IMR-90 (cell line): ENCODE measurements around the gene IFT52. TPM values are rescaled to one million over a fixed set of nuclear protein-coding genes. Genes with fewer than 3 reads are reported as not detected.

Experiments used
- ATAC-seq: fragments of 200-7000 bp; cut with Tn5 transposase; 2 replicates; pipeline ENCODE4 v1.9.1; 2020; ENCODE audit warnings: low read depth, mild to moderate bottlenecking, moderate library complexity
- BruUV-seq: library from RNA; stranded (reverse); fragments of 400-500 nt; replicated peaks from 2 replicates; lab custom pipeline; 2021; lab: Mats Ljungman, UMichigan
- CTCF ChIA-PET: fragments of 300-600 bp; formaldehyde crosslinking; extraction: SDS; loops from one replicate; lab custom pipeline; 2021; ENCODE audit warnings: antibody characterized with exemption; lab: Yijun Ruan, JAX
- POLR2A ChIA-PET: fragments of 300-600 bp; sonication (Branson Sonifier 250); formaldehyde crosslinking; loops from one replicate; lab custom pipeline; 2022; ENCODE audit warnings: antibody characterized with exemption; ENCODE audit not compliant: unreplicated experiment; lab: Charles Lee
- DNase-seq: peaks from one replicate; pipeline ENCODE4 v3.0.0; 2013
- H2AFZ ChIP-seq: replicated peaks from 2 replicates; pipeline ENCODE3; 2013; ENCODE audit warnings: low read length, mild to moderate bottlenecking; ENCODE audit not compliant: poor library complexity
- H2AK5ac ChIP-seq: 2 replicates; pipeline ENCODE4 v1.6.1; 2013; ENCODE audit warnings: low read depth, low read length, inconsistent platforms
- H2AK9ac ChIP-seq: replicated peaks from 2 replicates; pipeline ENCODE3; 2013; ENCODE audit warnings: mild to moderate bottlenecking, low read depth, low read length, moderate library complexity; ENCODE audit not compliant: poor library complexity
- H2BK120ac ChIP-seq: 2 replicates; pipeline ENCODE4 v1.6.1; 2013; ENCODE audit warnings: low read depth, low read length, inconsistent platforms
- H2BK15ac ChIP-seq: 3 replicates; pipeline ENCODE4 v1.6.1; 2013; ENCODE audit warnings: low read depth, low read length, inconsistent platforms
- H2BK20ac ChIP-seq: 2 replicates; pipeline ENCODE4 v1.6.1; 2013; ENCODE audit warnings: low read depth, mild to moderate bottlenecking, inconsistent platforms, low read length, moderate library complexity
- H2BK5ac ChIP-seq: 2 replicates; pipeline ENCODE4 v1.6.1; 2013; ENCODE audit warnings: mild to moderate bottlenecking, low read depth, low read length, inconsistent platforms; ENCODE audit not compliant: poor library complexity, severe bottlenecking
- H3K14ac ChIP-seq: replicated peaks from 2 replicates; pipeline ENCODE4 v1.6.1; 2013; ENCODE audit warnings: low read depth, low read length, inconsistent platforms
- H3K18ac ChIP-seq: 2 replicates; pipeline ENCODE4 v1.6.1; 2013; ENCODE audit warnings: low read depth, low read length, control low read depth
- H3K23ac ChIP-seq: 2 replicates; pipeline ENCODE4 v1.6.1; 2013; ENCODE audit warnings: low read depth, low read length, inconsistent platforms
- H3K27ac ChIP-seq: 2 replicates; pipeline ENCODE4 v1.5.1; 2013; ENCODE audit warnings: mild to moderate bottlenecking, control low read depth, low read length; ENCODE audit not compliant: insufficient read depth
- H3K27me3 ChIP-seq: 2 replicates; pipeline ENCODE4 v1.6.1; 2013; ENCODE audit warnings: low read length; ENCODE audit not compliant: control insufficient read depth, insufficient read depth
- H3K36me3 ChIP-seq: 2 replicates; pipeline ENCODE4 v1.6.1; 2013; ENCODE audit warnings: low read length, mixed read lengths; ENCODE audit not compliant: control insufficient read depth, insufficient read depth
- H3K4ac ChIP-seq: 2 replicates; pipeline ENCODE4 v1.6.1; 2013; ENCODE audit warnings: low read depth, low read length, inconsistent platforms
- H3K4me1 ChIP-seq: 2 replicates; pipeline ENCODE4 v1.6.1; 2013; ENCODE audit warnings: low read length, mixed read lengths; ENCODE audit not compliant: control insufficient read depth, insufficient read depth
- H3K4me2 ChIP-seq: 2 replicates; pipeline ENCODE4 v1.6.1; 2013; ENCODE audit warnings: low read depth, mild to moderate bottlenecking, control low read depth, low read length, moderate library complexity
- H3K4me3 ChIP-seq: 2 replicates; pipeline ENCODE4 v1.5.1; 2013; ENCODE audit warnings: low read depth, mild to moderate bottlenecking, control low read depth, low read length, moderate library complexity; ENCODE audit not compliant: insufficient read depth
- H3K56ac ChIP-seq: 2 replicates; pipeline ENCODE4 v1.6.1; 2013; ENCODE audit warnings: low read length, inconsistent platforms; ENCODE audit not compliant: insufficient read depth; ENCODE audit errors: extremely low read depth
- H3K79me1 ChIP-seq, 2 experiments: 2 replicates each; pipeline ENCODE4 v1.6.1; 2013; ENCODE audit warnings: low read length in 2 of 2, inconsistent platforms in 1 of 2, low read depth in 1 of 2
- H3K9ac ChIP-seq: 2 replicates; pipeline ENCODE4 v1.6.1; 2013; ENCODE audit warnings: low read depth, low read length, control low read depth
- H3K9me1 ChIP-seq: 2 replicates; pipeline ENCODE4 v1.6.1; 2013; ENCODE audit warnings: low read length, inconsistent platforms; ENCODE audit not compliant: insufficient read depth
- H3K9me3 ChIP-seq: 2 replicates; pipeline ENCODE4 v1.6.1; 2013; ENCODE audit warnings: low read length; ENCODE audit not compliant: control insufficient read depth, insufficient read depth
- H4K20me1 ChIP-seq: 2 replicates; pipeline ENCODE4 v1.6.1; 2013; ENCODE audit warnings: low read length, inconsistent platforms; ENCODE audit not compliant: insufficient read depth
- H4K5ac ChIP-seq: 2 replicates; pipeline ENCODE4 v1.6.1; 2013; ENCODE audit warnings: mild to moderate bottlenecking, low read depth, low read length, control low read depth
- H4K8ac ChIP-seq, 2 experiments: 2 replicates each; pipeline ENCODE4 v1.6.1; 2013; ENCODE audit warnings: low read depth in 2 of 2, low read length in 2 of 2, control low read depth in 1 of 2, inconsistent platforms in 1 of 2
- H4K91ac ChIP-seq: 2 replicates; pipeline ENCODE4 v1.6.1; 2013; ENCODE audit warnings: low read depth, low read length, inconsistent platforms; ENCODE audit not compliant: insufficient read depth
- BHLHE40 ChIP-seq: fragments of 150-350 bp; IDR thresholded peaks from 2 replicates; pipeline ENCODE4 v1.6.1; 2016; ENCODE audit warnings: mild to moderate bottlenecking, low read depth, low read length
- CEBPB ChIP-seq: IDR thresholded peaks from 2 replicates; pipeline ENCODE4 v1.6.1; 2012; ENCODE audit warnings: low read depth, low read length, improper control_type of control experiment
- CHD1 ChIP-seq: IDR thresholded peaks from 2 replicates; pipeline ENCODE4 v1.6.1; 2012; ENCODE audit warnings: low read depth, low read length, improper control_type of control experiment
- FOS ChIP-seq: fragments of 150-350 bp; IDR thresholded peaks from 2 replicates; pipeline ENCODE4 v1.6.1; 2016; ENCODE audit warnings: low read depth, low read length
- MAFK ChIP-seq: IDR thresholded peaks from 2 replicates; pipeline ENCODE4 v1.6.1; 2012; ENCODE audit warnings: low read depth, low read length, improper control_type of control experiment
- MAZ ChIP-seq: IDR thresholded peaks from 2 replicates; pipeline ENCODE4 v1.6.1; 2012; ENCODE audit warnings: low read depth, mild to moderate bottlenecking, low read length, improper control_type of control experiment, moderate library complexity, borderline replicate concordance
- MXI1 ChIP-seq: IDR thresholded peaks from 2 replicates; pipeline ENCODE4 v1.6.1; 2012; ENCODE audit warnings: low read depth, mild to moderate bottlenecking, low read length, moderate library complexity, borderline replicate concordance
- NFE2L2 ChIP-seq: fragments of 150-350 bp; IDR thresholded peaks from 2 replicates; pipeline ENCODE4 v1.6.1; 2016; ENCODE audit warnings: low read depth, mild to moderate bottlenecking, low read length
- POLR2A ChIP-seq: IDR thresholded peaks from 2 replicates; pipeline ENCODE4 v1.6.1; 2012; ENCODE audit warnings: mild to moderate bottlenecking, low read depth, low read length
- RAD21 ChIP-seq: IDR thresholded peaks from 2 replicates; pipeline ENCODE4 v1.6.1; 2012; ENCODE audit warnings: low read length, improper control_type of control experiment
- RCOR1 ChIP-seq: IDR thresholded peaks from 2 replicates; pipeline ENCODE4 v1.6.1; 2012; ENCODE audit warnings: mild to moderate bottlenecking, low read length, improper control_type of control experiment; ENCODE audit not compliant: insufficient replicate concordance
- RFX5 ChIP-seq: IDR thresholded peaks from 2 replicates; pipeline ENCODE4 v1.8.0; 2012; ENCODE audit warnings: low read depth, mild to moderate bottlenecking, low read length, moderate library complexity
- SMC3 ChIP-seq: fragments of 150-350 bp; IDR thresholded peaks from 2 replicates; pipeline ENCODE4 v1.6.1; 2016; ENCODE audit warnings: low read depth, mild to moderate bottlenecking, antibody characterized with exemption, low read length, moderate library complexity
- WGBS, 2 experiments: methylation state at CpG; one replicate each; pipeline versions ENCODE4 v1.1.5 to v1.1.7; 2013; ENCODE audit warnings: missing lambda C conversion rate in 2 of 2; ENCODE audit not compliant: insufficient read length in 1 of 2; ENCODE audit errors: extremely low coverage in 2 of 2; 5-methylcytosine and 5-hydroxymethylcytosine counted together
- dilution Hi-C: fragments of 300-500 bp; cut with HindIII; formaldehyde crosslinking; loops from one replicate; pipeline ENCODE4 v1.14.3; 2018; ENCODE audit warnings: low sequenced_read_pairs; ENCODE audit not compliant: unreplicated experiment
- in situ Hi-C: fragments of 300-500 bp; cut with MboI; formaldehyde crosslinking; loops from 3 replicates; pipeline ENCODE4 v1.14.3; 2019; ENCODE audit warnings: low sequenced_read_pairs, inconsistent platforms, mixed read lengths
- intact Hi-C: fragments of 100-400 bp; cut with micrococcal nuclease; formaldehyde crosslinking; loops from 2 replicates; pipeline ENCODE4 v1.10.0; 2022
- polyA plus RNA-seq, 3 experiments: library from polyadenylated mRNA; depleted of rRNA; stranded (reverse); fragments of >200 nt; gene quantifications; 2 replicates each; pipeline ENCODE4 v1.2.3, GENCODE V29; 2012; ENCODE audit warnings: low replicate concordance in 1 of 3
- total RNA-seq: library from RNA; depleted of rRNA; stranded (reverse); fragments of >200 nt; gene quantifications from 2 replicates; pipeline ENCODE4 v1.2.3, GENCODE V29; 2012
- TF ChIP-seq, protein P1 (sequence below): conservative IDR thresholded peaks from 2 replicates; pipeline ENCODE4 v1.5.1; 2012; ENCODE audit warnings: mild to moderate bottlenecking, low read depth, low read length, improper control_type of control experiment
- TF ChIP-seq, protein P2 (sequence below): fragments of 150-350 bp; IDR thresholded peaks from 2 replicates; pipeline ENCODE4 v1.6.1; 2016; ENCODE audit warnings: low read depth, mild to moderate bottlenecking, low read length, moderate library complexity, borderline replicate concordance
- TF ChIP-seq, protein P3 (sequence below): fragments of 150-350 bp; IDR thresholded peaks from 2 replicates; pipeline ENCODE4 v1.6.1; 2017; ENCODE audit warnings: mild to moderate bottlenecking, antibody characterized with exemption, low read length, low read depth

Gene IFT52
- total and polyA plus RNA-seq, 2 of the 4 experiments (the other 2 are of a cell fraction), result 31.2 to 55.6 TPM

DNA sequence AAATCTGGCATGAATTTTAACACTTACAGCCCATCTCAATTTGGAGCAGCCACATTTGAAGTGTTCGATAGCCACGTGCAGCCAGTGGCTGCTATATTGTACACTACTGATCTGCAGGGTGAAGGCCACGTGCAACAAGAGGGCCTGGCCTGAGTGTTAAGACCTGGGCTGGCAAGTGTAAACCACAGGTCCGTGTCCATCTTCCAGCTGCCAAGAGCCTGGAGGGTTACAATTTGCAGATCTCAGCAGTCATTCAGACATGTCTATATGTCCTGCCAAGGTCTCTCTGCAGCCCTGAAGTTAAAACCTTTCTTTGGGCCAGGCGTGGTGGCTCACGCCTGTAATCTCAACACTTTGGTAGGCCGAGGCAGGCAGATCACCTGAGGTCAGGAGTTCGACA is 17.8 kb upstream of the IFT52 start:
- DNase-seq (no peak), ATAC-seq (no peak)
- Histone ChIP-seq H2BK120ac (no peak overlapping the region), H3K14ac (no peak overlapping the region), H3K9me3 (no peaks in the 10 kb centered on the region), H3K9me1 (no peaks in the 10 kb centered on the region; the same call in 1 of the 2 replicates), H3K9ac (no peak overlapping the region), H4K8ac (no peak overlapping the region), H3K4me1 (no peaks in the 10 kb centered on the region), H4K5ac (no peak overlapping the region), H3K56ac (no peak overlapping the region), H3K36me3 (no peaks in the 10 kb centered on the region), H4K20me1 (no peaks in the 10 kb centered on the region), H3K79me1 (no peaks in the 10 kb centered on the region), H3K18ac (no peak overlapping the region), H2BK15ac (no peak overlapping the region), H4K91ac (no peak overlapping the region), H2BK5ac (no peak overlapping the region), H3K4me2 (no peak overlapping the region), H3K23ac (no peak overlapping the region), H2BK20ac (no peak overlapping the region), H3K27me3 (peaks cover 15% of the 10 kb centered on the region), H3K4me3 (no peak overlapping the region), H3K4ac (no peak overlapping the region), H2AK5ac (no peak overlapping the region), H2AFZ (no peak overlapping the region), H2AK9ac (no peak overlapping the region), H3K27ac (no peak overlapping the region)
- TF ChIP-seq MAFK, result no peak
- TF ChIP-seq CHD1, result no peak
- TF ChIP-seq MAZ, result no peak
- TF ChIP-seq RAD21, result no peak
- TF ChIP-seq, protein P1, sequence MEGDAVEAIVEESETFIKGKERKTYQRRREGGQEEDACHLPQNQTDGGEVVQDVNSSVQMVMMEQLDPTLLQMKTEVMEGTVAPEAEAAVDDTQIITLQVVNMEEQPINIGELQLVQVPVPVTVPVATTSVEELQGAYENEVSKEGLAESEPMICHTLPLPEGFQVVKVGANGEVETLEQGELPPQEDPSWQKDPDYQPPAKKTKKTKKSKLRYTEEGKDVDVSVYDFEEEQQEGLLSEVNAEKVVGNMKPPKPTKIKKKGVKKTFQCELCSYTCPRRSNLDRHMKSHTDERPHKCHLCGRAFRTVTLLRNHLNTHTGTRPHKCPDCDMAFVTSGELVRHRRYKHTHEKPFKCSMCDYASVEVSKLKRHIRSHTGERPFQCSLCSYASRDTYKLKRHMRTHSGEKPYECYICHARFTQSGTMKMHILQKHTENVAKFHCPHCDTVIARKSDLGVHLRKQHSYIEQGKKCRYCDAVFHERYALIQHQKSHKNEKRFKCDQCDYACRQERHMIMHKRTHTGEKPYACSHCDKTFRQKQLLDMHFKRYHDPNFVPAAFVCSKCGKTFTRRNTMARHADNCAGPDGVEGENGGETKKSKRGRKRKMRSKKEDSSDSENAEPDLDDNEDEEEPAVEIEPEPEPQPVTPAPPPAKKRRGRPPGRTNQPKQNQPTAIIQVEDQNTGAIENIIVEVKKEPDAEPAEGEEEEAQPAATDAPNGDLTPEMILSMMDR, result no peak
- TF ChIP-seq FOS, result no peak
- no peak for TF ChIP-seq MXI1
- TF ChIP-seq SMC3, result no peak
- no peak for TF ChIP-seq RFX5
- no peak for TF ChIP-seq POLR2A
- TF ChIP-seq, protein P2, sequence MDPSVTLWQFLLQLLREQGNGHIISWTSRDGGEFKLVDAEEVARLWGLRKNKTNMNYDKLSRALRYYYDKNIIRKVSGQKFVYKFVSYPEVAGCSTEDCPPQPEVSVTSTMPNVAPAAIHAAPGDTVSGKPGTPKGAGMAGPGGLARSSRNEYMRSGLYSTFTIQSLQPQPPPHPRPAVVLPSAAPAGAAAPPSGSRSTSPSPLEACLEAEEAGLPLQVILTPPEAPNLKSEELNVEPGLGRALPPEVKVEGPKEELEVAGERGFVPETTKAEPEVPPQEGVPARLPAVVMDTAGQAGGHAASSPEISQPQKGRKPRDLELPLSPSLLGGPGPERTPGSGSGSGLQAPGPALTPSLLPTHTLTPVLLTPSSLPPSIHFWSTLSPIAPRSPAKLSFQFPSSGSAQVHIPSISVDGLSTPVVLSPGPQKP, result no peak
- TF ChIP-seq NFE2L2, result no peak
- TF ChIP-seq RCOR1, result no peak
- no peak for TF ChIP-seq CEBPB
- TF ChIP-seq BHLHE40, result no peak
- TF ChIP-seq, protein P3, sequence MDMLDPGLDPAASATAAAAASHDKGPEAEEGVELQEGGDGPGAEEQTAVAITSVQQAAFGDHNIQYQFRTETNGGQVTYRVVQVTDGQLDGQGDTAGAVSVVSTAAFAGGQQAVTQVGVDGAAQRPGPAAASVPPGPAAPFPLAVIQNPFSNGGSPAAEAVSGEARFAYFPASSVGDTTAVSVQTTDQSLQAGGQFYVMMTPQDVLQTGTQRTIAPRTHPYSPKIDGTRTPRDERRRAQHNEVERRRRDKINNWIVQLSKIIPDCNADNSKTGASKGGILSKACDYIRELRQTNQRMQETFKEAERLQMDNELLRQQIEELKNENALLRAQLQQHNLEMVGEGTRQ, result no peak
- no TSS peak for BruUV-seq
- dilution Hi-C loops, result no loop called here
- POLR2A ChIA-PET, result no interaction called here
- 80% methylated on average over 3 of the region's 8 CpGs; no CpG with 5 or more reads in 1 of the 2 experiments for WGBS, 2 experiments
- intact Hi-C loops, result no loop called here
- in situ Hi-C loops, result no loop called here
- CTCF ChIA-PET, result no interaction called here
